ENCODE results near the gene ZNF836.

GRCh38 chr19:52214241-52214640 lies 42.8 kb upstream of the ZNF836 start:
- no peak for TF ChIP-seq POLR2AphosphoS5 (IDR thresholded peaks at IDR 0.05; ENCODE audit: borderline replicate concordance, low read depth, low read length)
- no peak for TF ChIP-seq EZH2 (IDR thresholded peaks at IDR 0.05)
- no peak for TF ChIP-seq FOXP2 (optimal IDR thresholded peaks at IDR 0.05; ENCODE audit: control extremely low read depth, extremely low read length, insufficient read depth)
